HG03521 (cell line): ENCODE measurements around the gene IFI27L1.

Source experiments
- ATAC-seq: cut with Tn5 transposase; IDR thresholded peaks from one replicate; pipeline ENCODE4 v1.9.1; 2021; ENCODE audit warnings: mild to moderate bottlenecking, moderate library complexity; ENCODE audit not compliant: unreplicated experiment

Gene IFI27L1

GRCh38 chr14:94113490-94113889 is 32.4 kb downstream of the IFI27L1 start:
- no peak for ATAC-seq

GRCh38 chr14:94113908-94114588 is 32.9 kb downstream of the IFI27L1 start:
- no peak for ATAC-seq

DNA sequence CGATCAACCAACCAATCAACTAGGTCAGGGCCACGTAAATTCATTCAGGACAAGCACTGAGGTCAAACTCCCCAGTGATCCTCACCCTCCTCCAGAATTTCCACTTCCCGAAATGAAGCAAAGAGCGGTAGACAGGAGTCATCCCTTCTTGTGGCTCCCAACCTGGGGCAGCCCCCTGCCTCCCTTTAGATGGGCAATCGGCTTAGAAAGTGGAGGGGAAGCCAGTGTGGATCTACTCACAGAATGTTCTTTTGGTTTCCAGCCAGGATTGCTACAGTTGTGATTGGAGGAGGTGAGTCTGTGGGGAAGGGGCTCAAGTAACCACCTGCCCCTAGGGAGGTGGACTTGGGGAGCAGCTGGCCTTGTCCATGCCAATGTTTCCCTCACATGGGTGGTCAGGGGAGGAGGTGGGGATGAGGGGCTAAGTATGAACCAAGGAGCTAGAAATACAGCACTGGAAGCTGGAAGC is 33.5 kb downstream of the IFI27L1 start:
- ATAC-seq: no peak

- no peak for ATAC-seq
These were observed 34.0 kb downstream of the IFI27L1 start for GRCh38 chr14:94115058-94115591.

DNA sequence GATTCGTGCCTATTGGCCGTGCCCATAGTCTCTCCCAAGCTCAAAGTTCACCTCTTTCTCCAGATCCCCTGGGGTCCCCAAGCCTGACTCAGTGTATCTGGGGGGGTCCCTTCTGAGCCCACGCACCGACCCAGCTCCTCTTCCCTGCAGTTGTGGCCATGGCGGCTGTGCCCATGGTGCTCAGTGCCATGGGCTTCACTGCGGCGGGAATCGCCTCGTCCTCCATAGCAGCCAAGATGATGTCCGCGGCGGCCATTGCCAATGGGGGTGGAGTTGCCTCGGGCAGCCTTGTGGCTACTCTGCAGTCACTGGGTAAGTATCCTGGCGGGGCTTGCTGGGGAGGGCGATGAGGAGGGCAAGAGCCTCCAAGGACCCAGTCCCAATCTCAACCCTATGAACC is 34.5 kb downstream of the IFI27L1 start:
- no peak for ATAC-seq

GRCh38 chr14:94116701-94117100 is 35.6 kb downstream of the IFI27L1 start:
- no peak for ATAC-seq

DNA sequence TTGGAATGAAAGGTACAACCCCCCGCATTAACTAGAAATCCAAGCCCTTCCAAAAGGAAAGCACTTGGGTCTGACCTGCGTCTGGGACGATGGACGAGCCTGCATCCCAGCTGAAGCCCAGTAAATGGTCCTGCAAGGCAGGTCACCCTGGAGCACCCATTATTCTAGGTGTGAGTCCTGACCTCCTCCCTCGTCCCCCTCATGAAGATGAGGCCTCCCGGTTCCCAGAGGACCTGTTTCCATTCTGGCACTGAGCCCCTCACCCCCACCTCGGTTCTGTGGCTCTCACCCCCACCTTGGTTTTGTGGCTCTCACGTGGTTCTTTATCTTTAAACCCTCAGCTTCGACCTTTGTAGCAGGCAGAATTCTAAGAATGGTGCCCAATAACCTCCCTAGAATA is 36.7 kb downstream of the IFI27L1 start:
- ATAC-seq: no peak

GRCh38 chr14:94119071-94119470 is 38.0 kb downstream of the IFI27L1 start:
- no peak for ATAC-seq

DNA sequence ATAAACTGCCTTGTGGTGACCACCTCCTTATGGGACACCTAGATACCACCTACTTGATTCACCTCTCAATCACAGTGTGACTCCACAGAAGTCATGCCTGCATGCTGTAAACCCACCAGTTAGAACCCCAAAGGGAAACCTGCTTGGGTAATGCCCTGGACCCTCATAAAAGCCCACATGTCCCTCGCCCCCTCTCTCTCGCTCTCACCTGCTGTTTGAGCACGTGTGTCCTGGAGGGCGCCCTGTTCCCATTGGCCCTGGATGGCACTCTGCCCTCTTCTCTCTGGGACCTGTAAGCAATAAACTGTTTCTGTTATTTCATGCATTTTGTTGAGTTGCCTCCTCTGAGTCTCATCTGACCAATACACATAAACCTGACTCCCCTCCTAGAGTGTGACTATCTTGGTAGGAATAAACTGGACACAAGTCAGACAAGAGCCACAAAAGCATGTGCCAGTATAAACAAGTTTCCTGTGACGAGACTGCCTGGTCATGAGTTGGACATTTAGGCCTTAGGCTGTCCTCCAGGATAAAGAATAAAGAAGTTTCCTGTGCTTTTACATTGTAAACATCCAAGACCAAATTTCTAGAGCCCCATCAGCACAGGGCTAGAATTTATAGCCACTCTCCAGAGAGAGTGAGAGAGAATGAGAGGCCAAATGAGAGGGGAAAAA is 39.7 kb downstream of the IFI27L1 start:
- no peak for ATAC-seq

- ATAC-seq: no peak
These were observed 40.4 kb downstream of the IFI27L1 start for GRCh38 chr14:94121485-94121884.

DNA sequence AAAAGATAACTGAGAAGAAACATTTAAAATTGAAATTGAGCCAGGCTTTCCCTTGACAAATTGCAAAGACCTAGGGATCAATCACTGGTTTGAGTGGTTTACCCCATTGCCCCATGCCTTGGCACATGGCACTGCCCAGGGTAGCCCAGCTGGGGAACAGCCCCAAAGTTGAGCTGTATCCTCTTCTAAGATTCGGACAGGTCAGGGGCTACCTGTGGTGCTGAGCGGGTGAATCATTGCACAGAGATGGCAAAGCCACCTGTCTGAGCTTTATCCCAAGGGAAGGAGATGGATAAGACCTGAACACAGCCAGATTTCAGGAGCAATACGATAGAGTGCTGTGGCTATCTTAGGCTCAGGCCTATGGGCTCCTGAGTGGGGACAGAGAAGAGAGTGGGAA is 41.3 kb downstream of the IFI27L1 start:
- no peak for ATAC-seq

DNA sequence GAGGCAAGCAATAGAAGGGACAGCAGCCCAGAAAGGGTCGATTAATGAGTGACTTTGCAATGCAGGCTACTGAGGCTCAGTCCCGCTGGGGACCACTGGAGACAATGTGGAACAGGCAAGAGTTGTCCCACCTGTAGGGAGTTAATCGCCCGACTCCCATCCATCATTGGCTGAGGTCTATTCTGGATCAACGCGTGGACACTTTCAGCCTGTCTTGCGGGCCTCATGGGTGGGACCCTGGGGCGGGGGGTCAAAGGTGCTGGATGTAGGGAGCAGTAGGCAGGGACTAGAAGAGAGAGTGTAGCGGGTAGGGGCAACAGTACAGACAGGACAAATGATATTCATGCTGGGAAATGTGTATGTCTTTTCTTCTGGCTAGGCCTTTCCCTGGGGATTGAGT is 42.2 kb downstream of the IFI27L1 start:
- no peak for ATAC-seq

GRCh38 chr14:94123868-94124267 is 42.8 kb downstream of the IFI27L1 start:
- ATAC-seq: no peak

DNA sequence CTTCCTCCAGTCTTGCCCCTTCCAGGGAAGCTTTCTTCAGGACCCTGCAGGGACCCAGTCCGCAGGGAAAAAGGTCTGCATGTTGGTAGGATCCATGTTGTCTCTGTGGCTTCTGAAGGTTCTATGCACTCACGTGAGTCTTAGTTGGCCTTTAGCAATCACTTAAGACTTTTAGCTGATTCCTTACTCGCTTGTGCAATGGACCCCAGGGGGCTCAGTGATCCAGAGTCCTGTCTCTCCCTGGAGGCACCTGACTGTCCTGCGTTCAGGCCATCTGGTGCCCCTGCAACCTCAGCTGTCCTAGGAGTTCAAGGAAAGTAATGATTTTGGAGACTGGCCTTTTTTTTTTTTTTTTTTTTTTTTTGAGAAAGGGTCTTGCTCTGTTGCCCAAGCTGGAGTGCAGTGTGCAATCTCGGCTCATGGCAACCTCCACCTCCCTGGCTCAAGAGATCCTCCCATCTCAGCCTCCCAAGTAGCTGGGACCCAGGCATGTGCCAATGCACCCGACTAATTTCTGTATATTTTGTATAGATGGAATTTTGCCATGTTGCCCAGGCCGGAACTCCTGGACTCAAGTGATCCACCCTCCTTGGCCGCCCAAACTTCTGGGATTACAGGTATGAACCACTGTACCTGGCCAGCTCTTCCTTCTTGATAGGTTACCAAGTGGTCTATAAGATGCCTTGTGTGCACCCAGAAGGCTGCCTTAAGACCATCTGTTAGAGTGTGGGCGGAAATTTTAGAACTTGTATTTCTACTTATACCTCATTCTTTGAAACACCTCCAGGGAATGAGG is 43.7 kb downstream of the IFI27L1 start:
- ATAC-seq: no peak

DNA sequence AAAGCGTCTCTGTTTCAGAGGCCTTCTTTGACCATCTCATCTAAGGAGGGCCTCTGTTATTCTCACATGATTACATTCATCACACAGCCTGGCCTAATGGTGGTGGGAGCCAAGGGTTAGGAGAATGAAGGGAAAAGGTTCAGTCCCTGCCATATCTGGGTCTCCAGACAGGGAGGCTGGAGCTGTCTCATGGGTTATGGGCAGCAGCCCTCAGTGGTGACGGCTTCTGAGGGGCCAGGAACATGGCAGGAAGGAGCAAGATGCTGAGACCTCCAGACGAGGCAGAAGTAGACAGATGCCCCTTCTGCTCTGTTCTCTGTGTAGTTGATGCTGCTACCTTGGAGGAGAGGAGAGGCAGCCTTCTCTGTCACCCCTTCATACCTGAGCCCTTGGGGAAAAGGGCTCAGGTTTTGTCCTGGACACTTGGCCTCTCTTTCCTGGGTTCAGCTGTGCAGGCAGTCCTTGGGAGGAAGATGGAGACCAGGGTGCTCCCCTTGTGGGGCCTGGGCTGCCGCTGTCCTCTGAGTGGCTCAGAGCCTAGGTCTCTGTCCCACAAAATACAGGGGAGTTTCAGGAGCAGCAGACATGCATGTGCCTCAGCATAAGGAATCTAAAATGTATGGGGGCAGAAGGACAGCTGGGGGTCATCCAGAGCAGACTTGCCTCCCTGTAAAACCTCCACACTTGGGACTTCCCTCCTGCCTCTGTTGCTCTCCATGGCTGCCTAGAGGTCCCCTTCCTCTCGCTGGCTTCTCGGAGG is 44.7 kb downstream of the IFI27L1 start:
- ATAC-seq: no peak

DNA sequence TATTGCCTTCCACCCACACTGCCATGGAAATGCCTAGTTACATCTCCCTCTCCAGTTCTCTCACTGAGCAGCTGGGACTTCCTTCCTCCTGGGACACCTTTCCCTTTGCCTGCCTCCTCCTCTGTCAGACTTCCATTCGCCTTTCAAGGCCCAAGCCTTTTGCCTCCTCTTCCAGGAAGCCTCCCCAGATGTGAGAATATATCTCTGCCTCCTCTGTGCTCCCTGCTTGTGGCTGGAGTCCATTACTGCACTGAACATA is 45.2 kb downstream of the IFI27L1 start:
- no peak for ATAC-seq

GRCh38 chr14:94126800-94127199 is 45.7 kb downstream of the IFI27L1 start:
- no peak for ATAC-seq

DNA sequence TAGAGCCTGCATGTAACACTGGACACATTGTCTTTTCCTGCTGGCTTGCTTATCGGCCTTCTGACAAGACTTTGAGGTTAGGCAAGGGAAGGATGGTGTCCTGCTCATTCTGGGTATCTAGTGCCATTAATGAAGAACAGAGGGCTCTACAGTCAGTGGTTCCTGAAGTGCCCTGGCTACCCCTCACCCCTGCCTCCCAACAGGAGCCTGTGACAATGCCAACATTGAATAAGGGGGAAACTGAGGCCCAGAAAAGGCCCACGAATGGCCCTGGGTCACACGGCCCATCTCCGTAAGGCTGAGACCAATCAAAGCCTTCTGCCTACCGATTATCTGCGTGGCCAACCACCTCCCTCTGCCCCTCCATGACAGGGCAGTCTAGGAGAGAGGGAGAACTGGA is 46.2 kb downstream of the IFI27L1 start:
- no peak for ATAC-seq

- no peak for ATAC-seq
These were observed 47.2 kb downstream of the IFI27L1 start for GRCh38 chr14:94128216-94128839.

GRCh38 chr14:94129111-94129757 is 48.1 kb downstream of the IFI27L1 start, which contains the start of gene IFI27L2:
TSS of gene IFI27L2 (minus strand) at chr14:94129604. CDS start at chr14:94129564, 40 bp downstream.
- peak; percentile 95 for ATAC-seq
